Activated CD4-positive, alpha-beta memory T cell treated with anti-CD3 and anti-CD28 coated beads for 36 hours (primary cell): ENCODE measurements around the gene SERPINF2. TPM values are rescaled to one million over a fixed set of nuclear protein-coding genes. Genes with fewer than 3 reads are reported as not detected.
"Not testable (repeated sequence)": the region's sequence is repeated elsewhere in the genome, so short reads cannot be mapped to it uniquely, and the experiment has no call there.

Experiments used
- CTCF ChIA-PET: fragments of 350-600 bp; sonication (Branson Sonifier 250); formaldehyde crosslinking; loops from one replicate; lab custom pipeline; 2021; ENCODE audit warnings: antibody characterized with exemption, inconsistent platforms; lab: Charles Lee
- POLR2A ChIA-PET: fragments of 350-600 bp; sonication (Branson Sonifier 250); formaldehyde crosslinking; loops from one replicate; lab custom pipeline; 2021; ENCODE audit warnings: antibody characterized with exemption; lab: Charles Lee
- DNase-seq: peaks from one replicate; pipeline ENCODE4 v3.0.0-alpha.2; 2020
- H3K27ac Mint-ChIP-seq: one replicate; pipeline ENCODE4 v1.8.0; 2021; ENCODE audit warnings: mixed read lengths
- H3K27me3 Mint-ChIP-seq: one replicate; pipeline ENCODE4 v1.8.0; 2021; ENCODE audit warnings: mixed read lengths
- H3K36me3 Mint-ChIP-seq: one replicate; pipeline ENCODE4 v1.8.0; 2021; ENCODE audit warnings: mixed read lengths
- H3K4me1 Mint-ChIP-seq: one replicate; pipeline ENCODE4 v1.8.0; 2021; ENCODE audit warnings: low read depth, mixed read lengths
- H3K4me3 Mint-ChIP-seq: one replicate; pipeline ENCODE4 v1.8.0; 2021; ENCODE audit warnings: mild to moderate bottlenecking, mixed read lengths
- H3K9me3 Mint-ChIP-seq: one replicate; pipeline ENCODE4 v1.8.0; 2021; ENCODE audit warnings: mixed read lengths
- intact Hi-C: fragments of 100-400 bp; cut with micrococcal nuclease; formaldehyde crosslinking; loops from one replicate; pipeline ENCODE4 v1.15.1; 2023
- total RNA-seq, 2 experiments: library from RNA; stranded (reverse); gene quantifications; one replicate each; pipeline ENCODE4 v1.2.3, GENCODE V29; 2021

The SERPINF2 gene
- total RNA-seq, 2 experiments from 2014 or later = not detected

DNA sequence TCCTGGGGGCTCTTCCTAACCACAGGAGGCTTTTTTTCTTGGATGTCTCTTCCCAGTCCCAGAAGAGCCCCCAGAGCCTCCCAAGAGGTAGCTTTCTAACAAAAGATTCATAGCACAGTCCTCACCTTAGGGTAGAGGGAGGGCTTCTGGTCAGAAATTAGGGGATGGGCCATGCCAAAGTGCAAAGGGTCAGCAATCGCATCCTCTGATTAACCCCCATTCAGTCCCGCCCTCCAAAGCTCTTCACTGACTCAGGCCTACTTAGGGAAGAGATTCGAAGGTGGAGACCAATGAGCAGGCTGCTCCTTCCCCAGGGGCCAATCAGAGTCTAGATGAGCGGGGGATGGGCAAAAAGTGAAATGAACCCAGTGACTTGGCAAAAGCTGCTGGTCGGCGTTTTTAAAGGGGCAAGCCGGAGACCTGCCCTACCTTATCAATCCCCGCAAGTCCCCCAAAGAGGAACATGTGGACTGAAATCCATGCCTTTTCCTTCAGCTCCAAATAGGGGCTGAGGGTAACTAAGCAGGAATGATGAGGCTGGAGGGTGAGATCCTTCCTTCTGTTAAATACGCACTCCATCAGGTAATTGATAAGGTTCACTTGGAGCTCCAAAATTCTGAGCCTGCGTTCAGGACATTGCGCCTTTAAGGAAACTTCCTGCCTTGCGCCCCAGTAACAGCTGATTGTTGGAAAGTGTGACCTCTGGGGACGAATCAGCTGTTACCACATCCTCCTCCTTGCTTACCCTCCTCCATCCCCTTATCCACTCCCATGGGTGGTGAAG, 25.6 kb upstream of the SERPINF2 start:
- peak; percentile 93 for DNase-seq
- intact Hi-C loops = loop anchor here (1.0 to 10.0 kb wide), 7 partner anchors 33 to 548 kb away; partner anchors contain the start of genes OVCA2, PITPNA, PRPF8 and RILP
- Mint-ChIP-seq H3K4me3 (peak overlapping the region; percentile 94), H3K36me3 (peaks cover under 1% of the 10 kb centered on the region), H3K27me3 (no peaks in the 10 kb centered on the region), H3K9me3 (no peaks in the 10 kb centered on the region), H3K27ac (peak overlapping the region; percentile 99), H3K4me1 (peaks cover 16% of the 10 kb centered on the region)
- CTCF ChIA-PET = interaction anchor here (0.7 to 2.9 kb wide), 14 partner anchors 8 to 338 kb away, joined by 3 to 22 read pairs (median 4); partner anchors contain the start of genes DPH1, HIC1, PRPF8 and RILP
- POLR2A ChIA-PET = interaction anchor here (0.6 to 2.2 kb wide), 17 partner anchors 10 to 619 kb away, joined by 3 to 13 read pairs (median 4); partner anchors contain the start of genes HIC1, RILP, RPA1 and SMYD4

DNA sequence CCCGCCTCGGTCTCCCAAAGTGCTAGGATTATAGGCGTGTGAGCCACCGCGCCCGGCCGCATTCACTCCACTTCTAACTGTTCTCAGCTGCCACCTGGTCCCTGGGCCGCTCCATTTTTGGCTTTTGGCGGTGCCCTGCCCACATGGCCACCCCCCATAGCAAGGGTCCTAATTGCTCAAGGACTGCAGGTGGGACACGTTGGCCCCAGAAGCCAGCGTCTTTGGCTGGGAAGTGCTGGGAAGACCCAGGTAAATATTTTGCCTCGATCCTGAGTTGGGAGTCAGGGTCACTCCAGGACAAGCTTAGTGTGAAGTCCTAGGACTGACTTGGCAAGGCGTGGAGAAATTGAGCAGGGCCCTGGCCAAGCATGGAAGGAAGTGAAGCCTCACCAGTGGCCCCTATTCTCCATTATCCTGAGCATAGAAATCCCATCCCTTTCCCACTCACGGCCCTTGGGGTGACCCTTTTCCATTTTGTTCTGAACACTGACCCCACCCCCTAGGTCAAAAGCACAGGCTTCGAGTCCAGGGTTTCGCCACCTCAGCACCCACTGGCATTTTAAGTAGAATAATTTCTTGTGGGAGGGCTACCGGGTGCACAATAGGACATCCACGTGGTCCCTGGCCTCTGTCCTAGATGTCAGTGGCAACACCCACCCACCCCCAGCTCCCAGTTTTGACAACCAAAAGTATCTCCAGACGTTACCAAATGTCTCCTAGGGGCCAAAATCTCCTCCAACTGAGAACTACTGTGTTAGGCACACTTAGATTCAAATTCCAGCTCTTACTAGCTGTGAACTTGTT, 24.1 kb upstream of the SERPINF2 start:
- CTCF ChIA-PET = interaction anchor here (3.8 kb wide), 1 partner anchor 147 kb away, joined by 25 read pairs; no protein-coding TSS in a partner anchor
- Mint-ChIP-seq H3K27me3 (no peaks in the 10 kb centered on the region), H3K27ac (peak overlapping the region; percentile 72), H3K36me3 (no peaks in the 10 kb centered on the region), H3K4me3 (peak overlapping the region; percentile 94), H3K9me3 (no peaks in the 10 kb centered on the region), H3K4me1 (peaks cover 23% of the 10 kb centered on the region)
- POLR2A ChIA-PET = no interaction called here
- DNase-seq = no peak
- intact Hi-C loops = loop anchor here (5.0 to 10.0 kb wide), 3 partner anchors 156 to 546 kb away; partner anchors contain the start of genes OVCA2 and PITPNA

DNA sequence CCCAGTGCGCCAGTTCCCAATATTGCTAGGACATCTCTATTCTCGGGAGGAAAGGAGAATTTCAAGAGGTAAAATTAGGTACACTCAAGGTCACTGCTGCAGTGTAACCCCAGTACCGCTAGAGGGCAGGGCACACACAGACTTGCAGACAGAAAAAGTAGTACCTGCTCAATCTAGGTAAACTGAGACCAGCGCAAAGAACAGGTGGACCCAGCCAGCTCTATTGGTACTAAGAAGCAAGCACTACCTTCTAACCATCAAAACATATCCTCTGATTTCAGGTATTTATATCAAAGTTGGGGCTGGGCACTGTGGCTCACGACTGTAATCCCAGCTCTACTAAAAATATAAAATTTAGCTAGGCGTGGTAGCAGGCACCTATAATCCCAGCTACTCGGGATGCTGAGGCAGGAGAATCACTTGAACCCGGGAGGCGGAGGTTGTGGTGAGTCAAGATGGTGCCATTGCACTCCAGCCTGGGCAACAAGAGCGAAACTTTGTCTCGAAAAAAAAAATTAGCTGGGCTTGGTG, 21.8 kb upstream of the SERPINF2 start:
- Mint-ChIP-seq H3K27me3 (no peaks in the 10 kb centered on the region), H3K9me3 (no peaks in the 10 kb centered on the region), H3K27ac (no peak overlapping the region), H3K4me3 (no peak overlapping the region), H3K36me3 (no peaks in the 10 kb centered on the region), H3K4me1 (peaks cover 26% of the 10 kb centered on the region)
- CTCF ChIA-PET = interaction anchor here (0.6 to 3.8 kb wide), 51 partner anchors 8 to 563 kb away, joined by 3 to 25 read pairs (median 4); partner anchors contain the start of genes PITPNA, RILP, RTN4RL1 and SERPINF1
- POLR2A ChIA-PET = interaction anchor here (1.4 kb wide), 1 partner anchor 109 kb away, joined by 4 read pairs; the partner anchor contains the start of genes RPA1 and SMYD4
- peak; percentile 81 for DNase-seq
- intact Hi-C loops = loop anchor here (2.0 kb wide), 1 partner anchor 144 kb away; no protein-coding TSS in a partner anchor

DNA sequence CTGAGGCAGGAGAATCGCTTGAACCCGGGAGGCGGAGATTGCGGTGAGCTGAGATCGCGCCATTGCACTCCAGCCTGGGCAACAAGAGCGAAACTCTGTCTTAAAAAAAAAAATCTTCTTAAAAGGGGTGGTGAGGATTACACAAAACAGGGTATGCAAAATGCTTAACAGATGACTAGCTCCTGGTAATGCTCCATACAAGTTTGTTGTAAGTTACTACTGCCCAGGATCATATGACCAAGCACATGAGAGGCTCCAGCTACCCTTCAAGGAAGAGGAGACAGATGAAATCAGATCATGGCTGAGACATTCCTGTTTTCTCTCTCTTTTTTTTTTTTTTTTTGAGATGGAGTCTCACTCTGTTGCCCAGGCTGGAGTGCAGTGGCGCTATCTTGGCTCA, 20.6 kb upstream of the SERPINF2 start:
- DNase-seq, H3K36me3 Mint-ChIP-seq, intact Hi-C loops, H3K4me3 Mint-ChIP-seq, H3K27me3 Mint-ChIP-seq, H3K27ac Mint-ChIP-seq, H3K9me3 Mint-ChIP-seq: not testable (repeated sequence)
- ChIA-PET POLR2A (interaction anchor here (0.6 kb wide), 1 partner anchor 303 kb away, joined by 3 read pairs; the partner anchor contains the start of gene RTN4RL1), CTCF (interaction anchor here (0.9 to 3.8 kb wide), 24 partner anchors 10 to 599 kb away, joined by 3 to 25 read pairs (median 5); partner anchors contain the start of genes RILP and RTN4RL1)
- H3K4me1 Mint-ChIP-seq = peaks cover 26% of the 10 kb centered on the region

DNA sequence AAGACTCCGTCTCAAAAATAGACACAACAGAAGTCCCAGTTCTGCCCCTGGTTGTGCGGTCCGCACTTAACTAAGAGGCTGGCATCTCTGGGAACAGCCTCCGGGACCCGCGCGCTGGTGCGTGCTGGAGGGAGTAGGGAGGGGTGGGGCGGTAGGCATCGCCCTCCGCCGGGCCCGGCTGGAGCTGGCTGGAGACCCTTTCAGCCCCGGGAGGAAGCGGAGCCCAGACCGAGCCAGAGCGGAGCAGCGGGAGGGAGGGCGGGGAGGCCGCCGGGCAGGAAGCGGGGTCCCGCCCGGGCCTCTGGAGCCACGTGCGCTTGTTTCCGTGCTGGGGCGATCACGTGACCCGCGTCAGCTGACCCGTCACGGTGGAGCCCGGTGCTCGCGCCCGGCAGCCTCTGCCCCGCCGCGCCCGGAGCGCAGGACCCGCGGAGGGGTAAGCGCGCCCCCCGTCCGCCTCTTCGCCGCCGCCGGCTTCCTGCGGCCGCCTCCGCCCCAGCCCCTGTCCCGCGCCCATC, 18.3 kb upstream of the SERPINF2 start, which contains the start of gene WDR81:
TSS of gene WDR81 (plus strand) at position 354 of the 518 bp plus-strand sequence. CDS start 256 bp downstream, outside the sequence.
- Mint-ChIP-seq H3K4me1 (peaks cover 23% of the 10 kb centered on the region), H3K36me3 (no peaks in the 10 kb centered on the region), H3K4me3 (peak within 1 kb of the TSS; percentile 69), H3K9me3 (no peaks in the 10 kb centered on the region), H3K27ac (peak within 1 kb of the TSS; percentile 34), H3K27me3 (no peaks in the 10 kb centered on the region)
- ChIA-PET POLR2A (no interaction called here), CTCF (interaction anchor here (0.8 to 1.8 kb wide), 4 partner anchors 8 to 264 kb away, joined by 3 to 4 read pairs (median 3); no protein-coding TSS in a partner anchor)
- peak; percentile 92 for DNase-seq
- intact Hi-C loops = no loop called here

DNA sequence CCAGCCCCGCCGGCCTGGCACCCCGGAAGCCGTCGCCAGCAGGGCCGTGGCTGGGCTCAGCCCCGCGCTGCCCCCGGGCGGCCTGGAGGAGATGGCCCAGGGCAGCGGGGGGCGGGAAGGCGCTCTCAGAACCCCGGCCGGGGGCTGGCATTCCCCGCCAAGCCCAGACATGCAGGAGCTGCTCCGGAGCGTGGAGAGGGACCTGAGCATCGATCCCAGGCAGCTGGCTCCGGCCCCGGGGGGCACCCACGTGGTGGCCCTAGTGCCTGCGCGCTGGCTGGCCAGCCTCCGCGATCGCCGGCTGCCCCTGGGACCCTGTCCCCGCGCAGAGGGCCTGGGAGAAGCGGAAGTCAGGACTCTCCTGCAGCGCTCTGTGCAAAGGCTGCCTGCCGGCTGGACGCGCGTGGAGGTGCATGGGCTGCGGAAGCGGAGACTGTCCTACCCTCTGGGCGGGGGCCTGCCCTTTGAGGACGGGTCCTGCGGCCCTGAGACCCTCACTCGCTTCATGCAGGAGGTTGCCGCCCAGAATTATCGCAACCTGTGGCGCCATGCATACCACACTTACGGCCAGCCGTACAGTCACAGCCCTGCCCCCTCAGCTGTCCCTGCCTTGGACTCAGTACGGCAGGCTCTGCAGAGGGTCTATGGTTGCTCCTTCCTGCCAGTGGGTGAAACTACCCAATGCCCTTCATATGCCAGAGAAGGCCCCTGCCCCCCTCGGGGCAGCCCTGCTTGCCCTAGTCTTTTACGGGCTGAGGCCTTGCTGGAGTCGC, 17.6 kb upstream of the SERPINF2 start:
- POLR2A ChIA-PET = no interaction called here

DNA sequence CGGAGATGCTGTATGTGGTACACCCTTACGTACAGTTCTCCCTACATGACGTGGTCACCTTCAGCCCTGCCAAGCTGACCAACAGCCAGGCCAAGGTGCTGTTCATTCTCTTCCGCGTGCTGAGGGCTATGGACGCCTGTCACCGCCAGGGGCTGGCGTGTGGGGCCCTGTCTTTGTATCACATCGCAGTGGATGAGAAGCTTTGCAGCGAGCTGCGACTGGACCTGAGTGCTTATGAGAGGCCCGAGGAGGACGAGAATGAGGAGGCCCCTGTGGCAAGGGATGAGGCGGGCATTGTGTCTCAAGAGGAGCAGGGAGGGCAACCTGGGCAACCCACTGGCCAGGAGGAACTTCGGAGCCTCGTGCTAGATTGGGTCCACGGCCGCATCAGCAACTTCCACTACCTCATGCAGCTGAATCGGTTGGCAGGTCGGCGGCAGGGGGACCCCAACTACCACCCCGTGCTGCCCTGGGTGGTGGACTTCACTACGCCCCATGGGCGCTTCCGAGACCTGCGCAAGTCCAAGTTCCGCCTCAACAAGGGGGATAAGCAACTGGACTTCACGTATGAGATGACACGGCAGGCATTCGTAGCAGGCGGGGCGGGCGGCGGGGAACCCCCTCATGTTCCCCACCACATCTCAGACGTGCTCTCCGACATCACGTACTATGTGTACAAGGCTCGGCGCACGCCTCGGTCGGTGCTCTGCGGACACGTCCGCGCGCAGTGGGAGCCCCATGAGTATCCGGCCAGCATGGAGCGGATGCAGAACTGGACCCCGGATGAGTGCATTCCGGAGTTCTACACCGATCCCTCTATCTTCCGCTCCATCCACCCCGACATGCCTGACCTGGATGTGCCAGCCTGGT, 16.8 kb upstream of the SERPINF2 start:
- intact Hi-C loops = no loop called here

More for the DNA sequence above, 17.6 kb upstream of the SERPINF2 start:
- intact Hi-C loops = no loop called here
- no peaks in the 10 kb centered on the region for H3K27me3 Mint-ChIP-seq
- CTCF ChIA-PET = interaction anchor here (0.8 to 1.8 kb wide), 4 partner anchors 8 to 264 kb away, joined by 3 to 4 read pairs (median 3); no protein-coding TSS in a partner anchor
- H3K4me3 Mint-ChIP-seq = peak overlapping the region; percentile 65
- H3K4me1 Mint-ChIP-seq = peaks cover 24% of the 10 kb centered on the region
- no peaks in the 10 kb centered on the region for H3K9me3 Mint-ChIP-seq
- no peak for DNase-seq
- no peak overlapping the region for H3K27ac Mint-ChIP-seq
- H3K36me3 Mint-ChIP-seq = no peaks in the 10 kb centered on the region

DNA sequence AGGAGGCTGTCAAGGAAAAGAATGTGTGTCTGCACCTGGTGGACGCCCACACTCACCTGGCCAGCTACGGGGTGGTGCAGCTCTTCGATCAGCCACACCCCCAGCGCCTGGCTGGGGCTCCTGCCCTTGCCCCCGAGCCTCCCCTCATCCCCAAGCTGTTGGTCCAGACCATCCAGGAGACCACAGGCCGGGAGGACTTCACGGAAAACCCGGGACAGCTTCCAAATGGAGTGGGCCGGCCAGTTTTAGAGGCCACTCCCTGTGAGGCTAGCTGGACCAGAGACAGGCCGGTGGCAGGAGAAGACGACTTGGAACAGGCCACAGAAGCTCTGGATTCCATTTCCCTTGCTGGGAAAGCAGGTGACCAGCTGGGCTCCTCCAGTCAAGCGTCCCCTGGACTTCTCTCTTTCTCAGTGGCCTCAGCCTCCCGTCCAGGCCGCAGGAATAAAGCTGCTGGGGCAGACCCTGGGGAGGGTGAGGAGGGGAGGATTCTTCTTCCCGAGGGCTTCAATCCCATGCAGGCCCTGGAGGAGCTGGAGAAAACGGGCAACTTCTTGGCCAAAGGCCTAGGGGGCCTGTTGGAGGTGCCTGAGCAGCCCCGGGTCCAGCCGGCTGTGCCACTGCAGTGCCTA, 15.9 kb upstream of the SERPINF2 start:
- no peak overlapping the region for H3K27ac Mint-ChIP-seq
- CTCF ChIA-PET = no interaction called here
- H3K36me3 Mint-ChIP-seq = no peaks in the 10 kb centered on the region
- peaks cover 24% of the 10 kb centered on the region for H3K4me1 Mint-ChIP-seq
- DNase-seq = no peak
- intact Hi-C loops = no loop called here
- POLR2A ChIA-PET = interaction anchor here (0.8 kb wide), 1 partner anchor 10 kb away, joined by 5 read pairs; no protein-coding TSS in a partner anchor
- H3K4me3 Mint-ChIP-seq = no peak overlapping the region
- H3K9me3 Mint-ChIP-seq = no peaks in the 10 kb centered on the region
- H3K27me3 Mint-ChIP-seq = no peaks in the 10 kb centered on the region

More for the DNA sequence above, 16.8 kb upstream of the SERPINF2 start:
- CTCF ChIA-PET = interaction anchor here (1.8 kb wide), 1 partner anchor 9 kb away, joined by 4 read pairs; no protein-coding TSS in a partner anchor
- H3K27me3 Mint-ChIP-seq = no peaks in the 10 kb centered on the region
- H3K9me3 Mint-ChIP-seq = no peaks in the 10 kb centered on the region
- H3K36me3 Mint-ChIP-seq = no peaks in the 10 kb centered on the region
- POLR2A ChIA-PET = no interaction called here
- H3K27ac Mint-ChIP-seq = no peak overlapping the region
- H3K4me3 Mint-ChIP-seq = peak overlapping the region; percentile 65
- peaks cover 24% of the 10 kb centered on the region for H3K4me1 Mint-ChIP-seq
- DNase-seq = no peak

DNA sequence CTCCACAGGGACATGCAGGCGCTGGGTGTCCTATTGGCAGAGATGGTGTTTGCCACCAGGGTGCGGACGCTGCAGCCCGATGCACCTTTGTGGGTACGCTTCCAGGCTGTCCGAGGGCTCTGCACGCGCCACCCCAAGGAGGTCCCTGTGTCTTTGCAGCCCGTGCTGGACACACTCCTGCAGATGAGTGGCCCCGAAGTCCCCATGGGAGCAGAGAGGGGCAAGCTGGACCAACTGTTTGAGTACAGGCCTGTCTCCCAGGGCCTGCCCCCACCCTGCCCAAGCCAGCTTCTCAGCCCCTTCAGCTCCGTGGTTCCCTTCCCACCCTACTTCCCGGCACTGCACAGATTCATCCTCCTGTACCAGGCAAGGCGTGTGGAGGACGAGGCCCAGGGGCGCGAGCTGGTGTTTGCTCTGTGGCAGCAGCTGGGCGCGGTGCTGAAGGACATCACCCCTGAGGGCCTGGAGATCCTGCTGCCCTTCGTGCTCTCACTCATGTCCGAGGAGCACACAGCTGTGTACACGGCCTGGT, 15.3 kb upstream of the SERPINF2 start:
- POLR2A ChIA-PET = interaction anchor here (0.8 kb wide), 1 partner anchor 11 kb away, joined by 5 read pairs; no protein-coding TSS in a partner anchor
- intact Hi-C loops = no loop called here
- Mint-ChIP-seq H3K4me1 (peaks cover 24% of the 10 kb centered on the region), H3K27me3 (no peaks in the 10 kb centered on the region), H3K9me3 (no peaks in the 10 kb centered on the region), H3K27ac (no peak overlapping the region), H3K36me3 (no peaks in the 10 kb centered on the region), H3K4me3 (no peak overlapping the region)
- no peak for DNase-seq
- CTCF ChIA-PET = no interaction called here
